ENCODE results near the gene ODAD3.

- TF ChIP-seq CTCF (IDR thresholded peaks at IDR 0.05; ENCODE audit: insufficient read depth, low read depth, low read length) (no peak), EZH2 (IDR thresholded peaks at IDR 0.05; ENCODE audit: insufficient read depth, low read length) (no peak)
Measured at GRCh38 chr19:11418094-11418548, 16.8 kb downstream of the ODAD3 start.
